Mucosa of descending colon (tissue), 3 donors: ENCODE results near the gene POFUT1. TPM values are rescaled to one million over a fixed set of nuclear protein-coding genes. Genes with fewer than 3 reads are reported as not detected.
A peak's percentile ranks its signal among the peaks of the same experiment; 100 is the strongest.
"Not testable (repeated sequence)": the region's sequence is repeated elsewhere in the genome, so short reads cannot be mapped to it uniquely, and the experiment has no call there.

Experiments used
- ATAC-seq: fragments of 200-7000 bp; cut with Tn5 transposase; one replicate; pipeline ENCODE4 v1.9.1; 2020; ENCODE audit warnings: mild to moderate bottlenecking, moderate library complexity
- DNase-seq, 3 donors: peaks; one replicate each; pipeline ENCODE4 v3.0.0-alpha.2; 2020
- H3K36me3 ChIP-seq: fragments of 200-600 bp; one replicate; pipeline ENCODE4 v1.8.0; 2021; ENCODE audit warnings: low read depth, mild to moderate bottlenecking
- H3K4me1 ChIP-seq: fragments of 200-600 bp; one replicate; pipeline ENCODE4 v1.8.0; 2021; ENCODE audit warnings: low read depth, mild to moderate bottlenecking
- H3K4me3 ChIP-seq: fragments of 200-600 bp; one replicate; pipeline ENCODE4 v1.8.0; 2021; ENCODE audit warnings: mild to moderate bottlenecking
- H3K9me3 ChIP-seq: fragments of 200-600 bp; one replicate; pipeline ENCODE4 v1.8.0; 2021; ENCODE audit warnings: mild to moderate bottlenecking
- intact Hi-C, 2 donors: fragments of 100-400 bp; cut with DNase I in 1 of 2; cut with micrococcal nuclease in 1 of 2; formaldehyde crosslinking; loops; one replicate each; pipeline versions ENCODE4 v1.11.0 to v1.11.1; 2022; cut with DNase I, micrococcal nuclease
- total RNA-seq, 3 donors: library from RNA; stranded (reverse); fragmentation: NEBNext Ultra II Directional in 2 of 3; extraction: Animal tissue kit (Norgen Biotek cat#: 25700) in 2 of 3; gene quantifications; one replicate each; pipeline versions ENCODE4 v1.2.1 to v1.2.4, GENCODE V29; 2021 to 2023
- TF ChIP-seq, protein P1 (sequence below): fragments of 200-600 bp; IDR thresholded peaks from one replicate; pipeline ENCODE4 v1.8.0; 2022; ENCODE audit warnings: antibody characterized with exemption, mild to moderate bottlenecking
- donor health status: DM: no; HTN: no; CAD: no; lungs with moderate emphysema.
- donor health status: DM: no; HTN: no; CAD: no.
- donor health status: DM: no; HTN: yes; CAD: no.

POFUT1 gene
- total RNA-seq, 3 donors from 2014 or later: 35.5 to 48.5 (median 44.8) TPM

DNA sequence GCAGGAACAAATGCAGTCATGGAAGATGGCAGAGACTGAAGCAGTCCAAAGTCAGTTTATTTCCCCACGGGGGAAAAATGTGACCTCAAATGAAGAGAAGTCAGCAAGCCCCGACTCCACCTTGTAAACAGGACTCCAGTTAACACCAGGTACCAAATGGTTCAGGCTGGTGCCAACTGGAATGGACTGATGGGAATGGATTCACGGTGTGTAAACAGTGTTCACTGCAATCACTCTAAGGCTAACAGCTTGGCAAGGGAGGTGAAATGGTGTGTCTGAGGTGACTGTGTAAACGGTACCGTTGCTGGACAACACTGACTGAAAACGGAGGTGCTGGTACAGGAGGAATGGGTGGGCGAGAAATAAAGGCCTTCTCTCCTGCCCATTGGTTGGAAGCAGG, 12.1 kb upstream of the POFUT1 start:
- Histone ChIP-seq H3K4me1 (no peaks in the 10 kb centered on the region), H3K4me3 (no peak overlapping the region), H3K9me3 (no peaks in the 10 kb centered on the region), H3K36me3 (peaks cover 9% of the 10 kb centered on the region)
- intact Hi-C loops: no loop called here
- ATAC-seq: peak; percentile 13
- no peak for DNase-seq
- TF ChIP-seq, protein P1, sequence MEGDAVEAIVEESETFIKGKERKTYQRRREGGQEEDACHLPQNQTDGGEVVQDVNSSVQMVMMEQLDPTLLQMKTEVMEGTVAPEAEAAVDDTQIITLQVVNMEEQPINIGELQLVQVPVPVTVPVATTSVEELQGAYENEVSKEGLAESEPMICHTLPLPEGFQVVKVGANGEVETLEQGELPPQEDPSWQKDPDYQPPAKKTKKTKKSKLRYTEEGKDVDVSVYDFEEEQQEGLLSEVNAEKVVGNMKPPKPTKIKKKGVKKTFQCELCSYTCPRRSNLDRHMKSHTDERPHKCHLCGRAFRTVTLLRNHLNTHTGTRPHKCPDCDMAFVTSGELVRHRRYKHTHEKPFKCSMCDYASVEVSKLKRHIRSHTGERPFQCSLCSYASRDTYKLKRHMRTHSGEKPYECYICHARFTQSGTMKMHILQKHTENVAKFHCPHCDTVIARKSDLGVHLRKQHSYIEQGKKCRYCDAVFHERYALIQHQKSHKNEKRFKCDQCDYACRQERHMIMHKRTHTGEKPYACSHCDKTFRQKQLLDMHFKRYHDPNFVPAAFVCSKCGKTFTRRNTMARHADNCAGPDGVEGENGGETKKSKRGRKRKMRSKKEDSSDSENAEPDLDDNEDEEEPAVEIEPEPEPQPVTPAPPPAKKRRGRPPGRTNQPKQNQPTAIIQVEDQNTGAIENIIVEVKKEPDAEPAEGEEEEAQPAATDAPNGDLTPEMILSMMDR: no peak

DNA sequence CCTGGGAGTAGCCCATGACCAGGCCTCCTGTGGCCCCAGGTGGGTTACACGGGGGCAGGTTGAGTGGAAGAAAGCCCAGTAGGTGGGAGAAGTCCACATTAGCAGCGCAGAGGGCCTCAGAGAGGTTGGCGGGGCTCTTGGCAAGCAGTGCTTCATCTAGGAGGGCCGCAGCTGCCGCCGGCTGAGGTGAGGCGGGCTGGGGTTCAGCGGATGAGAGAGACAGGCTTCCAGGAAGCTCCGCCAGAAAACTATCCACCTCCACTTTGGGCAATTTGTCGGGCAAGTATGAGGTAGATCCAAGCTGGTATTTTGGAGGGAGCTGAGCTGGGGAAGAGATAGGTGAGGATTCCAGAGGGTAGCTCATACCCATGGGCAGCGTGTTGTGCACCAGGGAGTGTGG, 11.1 kb upstream of the POFUT1 start:
- H3K9me3 ChIP-seq, H3K4me1 ChIP-seq, H3K4me3 ChIP-seq, intact Hi-C loops, ATAC-seq, DNase-seq, H3K36me3 ChIP-seq: not testable (repeated sequence)

DNA sequence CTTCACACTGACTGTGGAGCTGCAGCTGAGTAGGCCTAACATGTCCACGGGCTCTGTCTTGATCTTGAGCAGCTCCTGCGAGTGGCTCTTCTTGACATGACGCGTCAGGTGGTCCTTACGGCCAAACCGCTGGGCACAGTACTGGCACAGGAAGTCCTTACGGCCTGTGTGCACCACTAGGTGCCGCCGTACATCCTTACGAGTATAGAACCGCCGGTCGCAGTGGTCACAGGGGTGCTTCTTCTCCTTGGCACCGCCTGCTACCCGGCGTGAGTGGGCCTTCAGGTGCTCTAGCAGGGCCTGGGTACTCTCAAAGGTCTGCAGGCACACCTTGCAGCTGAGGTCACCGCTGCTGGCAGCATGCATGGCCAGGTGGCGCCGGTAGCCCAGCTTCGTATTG, 10.5 kb upstream of the POFUT1 start:
- H3K9me3 ChIP-seq, intact Hi-C loops, H3K4me3 ChIP-seq, DNase-seq, H3K4me1 ChIP-seq: not testable (repeated sequence)
- peaks cover 11% of the 10 kb centered on the region for H3K36me3 ChIP-seq
- peak; percentile 8 for ATAC-seq

DNA sequence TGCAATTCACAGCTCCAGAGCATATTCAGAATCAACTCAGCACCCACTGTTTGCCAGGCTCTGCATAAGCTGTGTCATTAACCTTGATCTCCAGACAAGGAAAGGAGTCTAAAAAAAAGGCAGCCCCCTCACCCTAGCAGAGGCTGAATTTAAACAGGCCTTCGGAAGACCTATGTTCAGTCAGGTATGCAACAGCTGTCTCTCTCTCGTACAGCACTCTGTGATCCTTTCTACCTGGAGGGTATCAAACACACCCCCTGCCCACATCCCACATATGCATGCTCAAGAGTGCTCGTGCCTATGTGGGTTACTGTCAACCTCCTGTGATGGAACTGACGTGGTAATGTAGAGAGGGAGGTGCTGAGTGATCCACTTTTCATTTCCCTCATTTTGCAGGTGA, 8.7 kb upstream of the POFUT1 start:
- TF ChIP-seq, protein P1: no peak
- DNase-seq (no peak), ATAC-seq (no peak)
- Histone ChIP-seq H3K36me3 (peaks cover 13% of the 10 kb centered on the region), H3K4me3 (no peak overlapping the region), H3K9me3 (no peaks in the 10 kb centered on the region), H3K4me1 (peaks cover 12% of the 10 kb centered on the region)
- intact Hi-C loops: no loop called here

DNA sequence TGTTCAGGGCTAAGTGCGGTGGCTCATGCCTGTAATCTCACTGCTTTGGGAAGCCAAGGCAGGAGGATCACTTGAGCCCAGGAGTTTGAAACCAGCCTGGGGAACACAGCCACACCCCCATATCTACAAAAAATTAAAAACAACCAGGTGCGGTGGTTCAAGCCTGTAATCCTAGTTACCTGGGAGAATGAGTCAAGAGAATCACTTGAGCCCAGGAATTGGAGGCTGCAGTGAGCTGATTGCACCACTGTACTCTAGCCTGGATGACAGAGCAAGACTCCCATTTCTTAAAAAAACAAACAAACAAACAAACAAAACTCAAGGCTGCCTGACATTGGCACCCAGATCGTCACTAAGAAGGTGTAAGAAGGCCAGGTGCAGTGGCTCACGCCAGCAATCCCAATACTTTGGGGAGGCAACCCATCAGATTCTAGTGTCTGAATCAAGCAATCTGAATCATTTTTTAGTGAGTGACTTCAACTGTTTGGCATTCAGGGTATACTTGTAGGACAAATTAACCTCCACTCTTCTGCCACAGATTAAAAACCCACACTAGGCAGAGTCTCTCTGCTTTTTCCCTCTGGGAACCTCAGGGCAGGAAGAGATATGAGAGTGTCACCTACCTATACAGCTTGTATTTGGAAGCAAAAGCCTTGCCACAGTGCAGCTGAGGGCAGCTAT, 6.2 kb upstream of the POFUT1 start:
- intact Hi-C loops: no loop called here
- Histone ChIP-seq H3K9me3 (no peaks in the 10 kb centered on the region), H3K4me1 (peaks cover 36% of the 10 kb centered on the region), H3K4me3 (no peak overlapping the region), H3K36me3 (peaks cover 9% of the 10 kb centered on the region)
- ATAC-seq (no peak), DNase-seq (no peak)
- TF ChIP-seq, protein P1: no peak

DNA sequence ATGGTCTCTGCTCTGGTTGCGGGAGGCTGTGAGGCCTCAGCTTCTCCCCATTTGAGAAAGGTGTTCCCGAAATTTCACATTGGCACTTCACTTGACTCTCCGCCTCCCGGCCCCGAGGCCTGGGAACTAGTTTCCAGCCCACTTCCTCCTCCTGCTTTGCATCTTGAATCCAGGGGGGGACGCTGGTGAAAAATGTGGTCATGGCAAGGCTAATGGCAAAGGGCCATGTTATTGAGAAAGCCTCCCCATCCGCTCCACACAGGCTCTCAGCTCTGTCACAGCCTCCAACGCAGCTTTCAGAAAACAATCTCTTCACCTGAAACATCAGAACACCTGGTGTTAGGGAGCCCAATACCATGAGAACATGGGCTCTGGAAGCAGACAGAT, 5.7 kb upstream of the POFUT1 start:
- intact Hi-C loops: no loop called here
- H3K36me3 ChIP-seq: peaks cover 6% of the 10 kb centered on the region
- TF ChIP-seq, protein P1: no peak
- ATAC-seq (no peak), DNase-seq (no peak)
- no peaks in the 10 kb centered on the region for H3K9me3 ChIP-seq
- no peak overlapping the region for H3K4me3 ChIP-seq
- peaks cover 42% of the 10 kb centered on the region for H3K4me1 ChIP-seq
